WTC11 (cell line): ENCODE measurements around the gene CFL1. TPM values are rescaled to one million over a fixed set of nuclear protein-coding genes. Genes with fewer than 3 reads are reported as not detected.

ENCODE experiments used
- ATAC-seq: fragments of 200-7000 bp; cut with Tn5 transposase; 2 replicates; pipeline ENCODE4 v1.10.0; 2021; ENCODE audit warnings: mild to moderate bottlenecking, moderate library complexity
- CTCF ChIA-PET: fragments of 300-600 bp; sonication (Branson Sonifier 250); formaldehyde crosslinking; loops from one replicate; lab custom pipeline; 2021; ENCODE audit warnings: antibody characterized with exemption; lab: Charles Lee
- POLR2A ChIA-PET: fragments of 350-600 bp; sonication (Branson Sonifier 250); formaldehyde crosslinking; loops from one replicate; lab custom pipeline; 2021; ENCODE audit warnings: antibody characterized with exemption; lab: Charles Lee
- DNase-seq: peaks from one replicate; pipeline ENCODE4 v3.0.0; 2021; ENCODE audit warnings: low spot score
- H3K27ac Mint-ChIP-seq: 2 replicates; pipeline ENCODE4 v1.8.0; 2021; ENCODE audit warnings: mixed read lengths
- H3K27me3 Mint-ChIP-seq: 2 replicates; pipeline ENCODE4 v1.8.0; 2021; ENCODE audit warnings: low read depth, mild to moderate bottlenecking, moderate library complexity, mixed read lengths
- H3K36me3 Mint-ChIP-seq: 2 replicates; pipeline ENCODE4 v1.8.0; 2021; ENCODE audit warnings: mixed read lengths
- H3K4me1 Mint-ChIP-seq: 2 replicates; pipeline ENCODE4 v1.8.0; 2022; ENCODE audit warnings: mixed read lengths
- H3K4me3 Mint-ChIP-seq: 2 replicates; pipeline ENCODE4 v1.8.0; 2021; ENCODE audit warnings: mild to moderate bottlenecking, moderate library complexity, mixed read lengths
- H3K9me3 Mint-ChIP-seq: 2 replicates; pipeline ENCODE4 v1.8.0; 2021; ENCODE audit warnings: mixed read lengths
- GRHL2 ChIP-seq: fragments of 250-450 bp; sonication (Bioruptor Pico); IDR thresholded peaks from 2 replicates; pipeline ENCODE4 v1.8.0; 2022; ENCODE audit warnings: mild to moderate bottlenecking, moderate library complexity; ENCODE audit not compliant: insufficient replicate concordance, severe bottlenecking
- HMGA2 ChIP-seq: fragments of 250-450 bp; sonication (Bioruptor Pico); IDR thresholded peaks from 2 replicates; pipeline ENCODE4 v1.4.0; 2021; ENCODE audit warnings: mild to moderate bottlenecking, moderate library complexity
- IRF2 ChIP-seq: sonication (generic); formaldehyde crosslinking; IDR thresholded peaks from 2 replicates; pipeline ENCODE4 v1.8.0; 2022; ENCODE audit warnings: low read depth, missing genetic modification reagents, borderline replicate concordance
- NR3C1 ChIP-seq: sonication (generic); formaldehyde crosslinking; conservative IDR thresholded peaks from 2 replicates; pipeline ENCODE4 v1.8.1; 2023; ENCODE audit warnings: low read depth, mild to moderate bottlenecking, missing genetic modification reagents
- ZNF423 ChIP-seq: fragments of 250-450 bp; sonication (Bioruptor Pico); IDR thresholded peaks from 2 replicates; pipeline ENCODE4 v2.1.2; 2022; ENCODE audit warnings: mild to moderate bottlenecking, moderate library complexity
- total RNA-seq: library from RNA; stranded (reverse); gene quantifications from 3 replicates; pipeline ENCODE4 v1.2.3, GENCODE V29; 2021
- TF ChIP-seq, protein P1 (sequence below): sonication (generic); formaldehyde crosslinking; IDR thresholded peaks from 2 replicates; pipeline ENCODE4 v1.8.0; 2022; ENCODE audit warnings: mild to moderate bottlenecking, missing genetic modification reagents
- TF ChIP-seq, protein P2 (sequence below): sonication (generic); formaldehyde crosslinking; conservative IDR thresholded peaks from 2 replicates; pipeline ENCODE4 v1.8.1; 2023; ENCODE audit warnings: mild to moderate bottlenecking, low read depth, missing genetic modification reagents, moderate library complexity
- TF ChIP-seq, protein P3 (sequence below): sonication (generic); formaldehyde crosslinking; IDR thresholded peaks from 2 replicates; pipeline ENCODE4 v1.8.0; 2022; ENCODE audit warnings: mild to moderate bottlenecking, missing genetic modification reagents
- TF ChIP-seq, protein P4 (sequence below): sonication (generic); formaldehyde crosslinking; IDR thresholded peaks from 2 replicates; pipeline ENCODE4 v1.8.1; 2023; ENCODE audit warnings: mild to moderate bottlenecking, missing genetic modification reagents
- TF ChIP-seq, protein P5 (sequence below): sonication (generic); formaldehyde crosslinking; IDR thresholded peaks from 2 replicates; pipeline ENCODE4 v1.8.1; 2022; ENCODE audit warnings: mild to moderate bottlenecking, moderate library complexity, missing genetic modification reagents
- TF ChIP-seq, protein P6 (sequence below): sonication (generic); formaldehyde crosslinking; IDR thresholded peaks from 2 replicates; pipeline ENCODE4 v1.8.1; 2022; ENCODE audit warnings: missing genetic modification reagents, borderline replicate concordance

The CFL1 gene
- total RNA-seq, 1 experiment from 2014 or later, result 1,073 TPM

DNA sequence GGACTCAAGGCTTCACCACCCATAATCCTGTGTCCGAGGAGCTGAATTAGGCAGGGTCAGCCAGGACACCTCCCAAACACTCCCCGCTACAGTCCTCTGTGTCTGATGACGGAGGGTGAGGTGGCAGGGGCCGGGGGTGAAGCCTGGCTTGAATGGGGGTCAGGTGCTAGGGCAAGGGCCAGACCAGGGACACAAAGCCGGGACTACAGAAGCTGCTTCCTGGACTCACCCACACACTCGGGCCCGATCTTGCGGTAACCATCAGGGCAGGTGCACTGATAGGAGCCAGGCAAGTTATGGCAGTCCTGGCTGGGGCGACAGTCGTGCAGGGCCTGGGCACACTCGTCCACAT lies 12.3 kb upstream of the CFL1 start (continued):
- TF ChIP-seq, protein P1, sequence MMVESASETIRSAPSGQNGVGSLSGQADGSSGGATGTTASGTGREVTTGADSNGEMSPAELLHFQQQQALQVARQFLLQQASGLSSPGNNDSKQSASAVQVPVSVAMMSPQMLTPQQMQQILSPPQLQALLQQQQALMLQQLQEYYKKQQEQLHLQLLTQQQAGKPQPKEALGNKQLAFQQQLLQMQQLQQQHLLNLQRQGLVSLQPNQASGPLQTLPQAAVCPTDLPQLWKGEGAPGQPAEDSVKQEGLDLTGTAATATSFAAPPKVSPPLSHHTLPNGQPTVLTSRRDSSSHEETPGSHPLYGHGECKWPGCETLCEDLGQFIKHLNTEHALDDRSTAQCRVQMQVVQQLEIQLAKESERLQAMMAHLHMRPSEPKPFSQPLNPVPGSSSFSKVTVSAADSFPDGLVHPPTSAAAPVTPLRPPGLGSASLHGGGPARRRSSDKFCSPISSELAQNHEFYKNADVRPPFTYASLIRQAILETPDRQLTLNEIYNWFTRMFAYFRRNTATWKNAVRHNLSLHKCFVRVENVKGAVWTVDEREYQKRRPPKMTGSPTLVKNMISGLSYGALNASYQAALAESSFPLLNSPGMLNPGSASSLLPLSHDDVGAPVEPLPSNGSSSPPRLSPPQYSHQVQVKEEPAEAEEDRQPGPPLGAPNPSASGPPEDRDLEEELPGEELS (CRISPR knock-in tag), result no peak
- TF ChIP-seq, protein P2, sequence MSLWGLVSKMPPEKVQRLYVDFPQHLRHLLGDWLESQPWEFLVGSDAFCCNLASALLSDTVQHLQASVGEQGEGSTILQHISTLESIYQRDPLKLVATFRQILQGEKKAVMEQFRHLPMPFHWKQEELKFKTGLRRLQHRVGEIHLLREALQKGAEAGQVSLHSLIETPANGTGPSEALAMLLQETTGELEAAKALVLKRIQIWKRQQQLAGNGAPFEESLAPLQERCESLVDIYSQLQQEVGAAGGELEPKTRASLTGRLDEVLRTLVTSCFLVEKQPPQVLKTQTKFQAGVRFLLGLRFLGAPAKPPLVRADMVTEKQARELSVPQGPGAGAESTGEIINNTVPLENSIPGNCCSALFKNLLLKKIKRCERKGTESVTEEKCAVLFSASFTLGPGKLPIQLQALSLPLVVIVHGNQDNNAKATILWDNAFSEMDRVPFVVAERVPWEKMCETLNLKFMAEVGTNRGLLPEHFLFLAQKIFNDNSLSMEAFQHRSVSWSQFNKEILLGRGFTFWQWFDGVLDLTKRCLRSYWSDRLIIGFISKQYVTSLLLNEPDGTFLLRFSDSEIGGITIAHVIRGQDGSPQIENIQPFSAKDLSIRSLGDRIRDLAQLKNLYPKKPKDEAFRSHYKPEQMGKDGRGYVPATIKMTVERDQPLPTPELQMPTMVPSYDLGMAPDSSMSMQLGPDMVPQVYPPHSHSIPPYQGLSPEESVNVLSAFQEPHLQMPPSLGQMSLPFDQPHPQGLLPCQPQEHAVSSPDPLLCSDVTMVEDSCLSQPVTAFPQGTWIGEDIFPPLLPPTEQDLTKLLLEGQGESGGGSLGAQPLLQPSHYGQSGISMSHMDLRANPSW (CRISPR knock-in tag), result no peak
- TF ChIP-seq, protein P3, sequence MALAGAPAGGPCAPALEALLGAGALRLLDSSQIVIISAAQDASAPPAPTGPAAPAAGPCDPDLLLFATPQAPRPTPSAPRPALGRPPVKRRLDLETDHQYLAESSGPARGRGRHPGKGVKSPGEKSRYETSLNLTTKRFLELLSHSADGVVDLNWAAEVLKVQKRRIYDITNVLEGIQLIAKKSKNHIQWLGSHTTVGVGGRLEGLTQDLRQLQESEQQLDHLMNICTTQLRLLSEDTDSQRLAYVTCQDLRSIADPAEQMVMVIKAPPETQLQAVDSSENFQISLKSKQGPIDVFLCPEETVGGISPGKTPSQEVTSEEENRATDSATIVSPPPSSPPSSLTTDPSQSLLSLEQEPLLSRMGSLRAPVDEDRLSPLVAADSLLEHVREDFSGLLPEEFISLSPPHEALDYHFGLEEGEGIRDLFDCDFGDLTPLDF (CRISPR knock-in tag), result no peak
- TF ChIP-seq, protein P4, sequence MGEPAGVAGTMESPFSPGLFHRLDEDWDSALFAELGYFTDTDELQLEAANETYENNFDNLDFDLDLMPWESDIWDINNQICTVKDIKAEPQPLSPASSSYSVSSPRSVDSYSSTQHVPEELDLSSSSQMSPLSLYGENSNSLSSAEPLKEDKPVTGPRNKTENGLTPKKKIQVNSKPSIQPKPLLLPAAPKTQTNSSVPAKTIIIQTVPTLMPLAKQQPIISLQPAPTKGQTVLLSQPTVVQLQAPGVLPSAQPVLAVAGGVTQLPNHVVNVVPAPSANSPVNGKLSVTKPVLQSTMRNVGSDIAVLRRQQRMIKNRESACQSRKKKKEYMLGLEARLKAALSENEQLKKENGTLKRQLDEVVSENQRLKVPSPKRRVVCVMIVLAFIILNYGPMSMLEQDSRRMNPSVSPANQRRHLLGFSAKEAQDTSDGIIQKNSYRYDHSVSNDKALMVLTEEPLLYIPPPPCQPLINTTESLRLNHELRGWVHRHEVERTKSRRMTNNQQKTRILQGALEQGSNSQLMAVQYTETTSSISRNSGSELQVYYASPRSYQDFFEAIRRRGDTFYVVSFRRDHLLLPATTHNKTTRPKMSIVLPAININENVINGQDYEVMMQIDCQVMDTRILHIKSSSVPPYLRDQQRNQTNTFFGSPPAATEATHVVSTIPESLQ (CRISPR knock-in tag), result no peak
- TF ChIP-seq ZNF423 (CRISPR knock-in tag) (no peak), GRHL2 (CRISPR knock-in tag) (no peak)

DNA sequence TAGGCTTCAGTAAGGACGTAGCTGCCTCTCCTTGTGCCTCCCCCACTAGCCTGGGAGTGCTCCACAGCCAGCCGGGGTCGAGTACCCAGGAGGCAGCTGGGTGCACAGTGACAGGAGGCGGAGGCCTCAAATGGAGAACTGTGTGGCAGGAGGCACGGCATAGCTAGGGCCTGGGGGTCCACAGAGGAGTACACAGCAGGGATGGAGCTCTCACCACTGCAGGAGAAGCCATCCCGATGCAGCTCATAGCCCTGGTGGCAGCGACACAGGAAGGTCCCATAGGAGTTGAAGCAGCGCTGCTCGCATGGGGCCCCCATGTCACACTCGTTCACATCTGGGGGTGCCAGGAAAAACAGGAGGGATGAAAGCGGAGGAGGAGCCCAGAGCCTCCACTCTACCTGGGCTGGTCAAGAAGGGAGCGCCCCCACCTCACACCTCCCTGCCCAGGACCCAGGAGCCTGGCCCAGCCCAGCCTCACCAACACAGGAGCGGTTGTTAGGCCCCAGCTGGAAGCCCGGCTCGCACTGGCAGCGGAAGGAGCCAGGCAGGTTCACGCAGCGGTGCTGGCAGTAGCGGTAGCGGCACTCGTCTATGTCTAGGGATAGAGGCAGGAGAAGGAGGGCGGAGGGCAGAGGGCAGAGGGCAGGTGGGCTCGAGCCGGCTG lies 11.8 kb upstream of the CFL1 start:
- DNase-seq (no peak), ATAC-seq (no peak)
- Mint-ChIP-seq H3K27me3 (peaks cover 48% of the 10 kb centered on the region), H3K9me3 (no peaks in the 10 kb centered on the region), H3K27ac (no peak overlapping the region), H3K36me3 (peaks cover 5% of the 10 kb centered on the region), H3K4me3 (no peak overlapping the region; the same call in 1 of the 2 replicates), H3K4me1 (peaks cover 10% of the 10 kb centered on the region)
- TF ChIP-seq, protein P4 (CRISPR knock-in tag), result no peak
- TF ChIP-seq, protein P5, sequence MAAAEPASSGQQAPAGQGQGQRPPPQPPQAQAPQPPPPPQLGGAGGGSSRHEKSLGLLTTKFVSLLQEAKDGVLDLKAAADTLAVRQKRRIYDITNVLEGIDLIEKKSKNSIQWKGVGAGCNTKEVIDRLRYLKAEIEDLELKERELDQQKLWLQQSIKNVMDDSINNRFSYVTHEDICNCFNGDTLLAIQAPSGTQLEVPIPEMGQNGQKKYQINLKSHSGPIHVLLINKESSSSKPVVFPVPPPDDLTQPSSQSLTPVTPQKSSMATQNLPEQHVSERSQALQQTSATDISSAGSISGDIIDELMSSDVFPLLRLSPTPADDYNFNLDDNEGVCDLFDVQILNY (CRISPR knock-in tag), result no peak
- no peak for TF ChIP-seq NR3C1 (CRISPR knock-in tag)
- TF ChIP-seq IRF2, result no peak
- no peak for TF ChIP-seq HMGA2 (CRISPR knock-in tag)
- TF ChIP-seq, protein P6, sequence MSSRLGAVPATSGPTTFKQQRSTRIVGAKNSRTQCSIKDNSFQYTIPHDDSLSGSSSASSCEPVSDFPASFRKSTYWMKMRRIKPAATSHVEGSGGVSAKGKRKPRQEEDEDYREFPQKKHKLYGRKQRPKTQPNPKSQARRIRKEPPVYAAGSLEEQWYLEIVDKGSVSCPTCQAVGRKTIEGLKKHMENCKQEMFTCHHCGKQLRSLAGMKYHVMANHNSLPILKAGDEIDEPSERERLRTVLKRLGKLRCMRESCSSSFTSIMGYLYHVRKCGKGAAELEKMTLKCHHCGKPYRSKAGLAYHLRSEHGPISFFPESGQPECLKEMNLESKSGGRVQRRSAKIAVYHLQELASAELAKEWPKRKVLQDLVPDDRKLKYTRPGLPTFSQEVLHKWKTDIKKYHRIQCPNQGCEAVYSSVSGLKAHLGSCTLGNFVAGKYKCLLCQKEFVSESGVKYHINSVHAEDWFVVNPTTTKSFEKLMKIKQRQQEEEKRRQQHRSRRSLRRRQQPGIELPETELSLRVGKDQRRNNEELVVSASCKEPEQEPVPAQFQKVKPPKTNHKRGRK (CRISPR knock-in tag), result no peak
- POLR2A ChIA-PET, result interaction anchor here (0.5 to 3.1 kb wide), 3 partner anchors 11 to 206 kb away, joined by 3 to 19 read pairs (median 5); partner anchors contain the start of genes CFL1 and MUS81
- CTCF ChIA-PET, result interaction anchor here (3.8 to 16.6 kb wide), 3 partner anchors 10 to 90 kb away, joined by 11 to 539 read pairs (median 89); partner anchors contain the start of genes CCDC85B, CFL1, FIBP and MUS81
